WTC11 (cell line): ENCODE results near the gene KLHL35.

Experiments
- CTCF ChIP-seq: fragments of 200-600 bp; IDR thresholded peaks from 2 replicates; pipeline ENCODE4 v1.8.0; 2022; ENCODE audit warnings: antibody characterized with exemption
- ETV6 ChIP-seq: sonication (generic); formaldehyde crosslinking; IDR thresholded peaks from 2 replicates; pipeline ENCODE4 v1.8.1; 2022; ENCODE audit warnings: mild to moderate bottlenecking, missing genetic modification reagents
- FOXK1 ChIP-seq: sonication (generic); formaldehyde crosslinking; IDR thresholded peaks from 2 replicates; pipeline ENCODE4 v1.8.0; 2022; ENCODE audit warnings: mild to moderate bottlenecking, moderate library complexity, missing genetic modification reagents
- GABPB1 ChIP-seq: sonication (generic); formaldehyde crosslinking; IDR thresholded peaks from 2 replicates; pipeline ENCODE4 v1.8.1; 2023; ENCODE audit warnings: mild to moderate bottlenecking, missing genetic modification reagents
- IRF2 ChIP-seq: sonication (generic); formaldehyde crosslinking; IDR thresholded peaks from 2 replicates; pipeline ENCODE4 v1.8.0; 2022; ENCODE audit warnings: low read depth, missing genetic modification reagents, borderline replicate concordance
- MAX ChIP-seq: sonication (generic); formaldehyde crosslinking; IDR thresholded peaks from 2 replicates; pipeline ENCODE4 v1.8.0; 2022; ENCODE audit warnings: mild to moderate bottlenecking, missing genetic modification reagents
- NFYB ChIP-seq: sonication (generic); formaldehyde crosslinking; conservative IDR thresholded peaks from 2 replicates; pipeline ENCODE4 v1.8.0; 2022; ENCODE audit warnings: low read depth, missing genetic modification reagents
- TEAD4 ChIP-seq: sonication (generic); formaldehyde crosslinking; IDR thresholded peaks from 2 replicates; pipeline ENCODE4 v1.8.0; 2022; ENCODE audit warnings: mild to moderate bottlenecking, missing genetic modification reagents
- TF ChIP-seq, protein P1 (sequence below): sonication (generic); formaldehyde crosslinking; IDR thresholded peaks from 2 replicates; pipeline ENCODE4 v1.8.1; 2022; ENCODE audit warnings: missing genetic modification reagents, borderline replicate concordance
- TF ChIP-seq, protein P2 (sequence below): sonication (generic); formaldehyde crosslinking; IDR thresholded peaks from 2 replicates; pipeline ENCODE4 v1.8.0; 2022; ENCODE audit warnings: mild to moderate bottlenecking, missing genetic modification reagents
- TF ChIP-seq, protein P3 (sequence below): sonication (generic); formaldehyde crosslinking; IDR thresholded peaks from 2 replicates; pipeline ENCODE4 v1.8.1; 2023; ENCODE audit warnings: mild to moderate bottlenecking, missing genetic modification reagents
- TF ChIP-seq, protein P4 (sequence below): sonication (generic); formaldehyde crosslinking; IDR thresholded peaks from 2 replicates; pipeline ENCODE4 v1.8.0; 2023; ENCODE audit warnings: missing genetic modification reagents, mild to moderate bottlenecking, borderline replicate concordance

- no peak for TF ChIP-seq TEAD4
- TF ChIP-seq, protein P1, sequence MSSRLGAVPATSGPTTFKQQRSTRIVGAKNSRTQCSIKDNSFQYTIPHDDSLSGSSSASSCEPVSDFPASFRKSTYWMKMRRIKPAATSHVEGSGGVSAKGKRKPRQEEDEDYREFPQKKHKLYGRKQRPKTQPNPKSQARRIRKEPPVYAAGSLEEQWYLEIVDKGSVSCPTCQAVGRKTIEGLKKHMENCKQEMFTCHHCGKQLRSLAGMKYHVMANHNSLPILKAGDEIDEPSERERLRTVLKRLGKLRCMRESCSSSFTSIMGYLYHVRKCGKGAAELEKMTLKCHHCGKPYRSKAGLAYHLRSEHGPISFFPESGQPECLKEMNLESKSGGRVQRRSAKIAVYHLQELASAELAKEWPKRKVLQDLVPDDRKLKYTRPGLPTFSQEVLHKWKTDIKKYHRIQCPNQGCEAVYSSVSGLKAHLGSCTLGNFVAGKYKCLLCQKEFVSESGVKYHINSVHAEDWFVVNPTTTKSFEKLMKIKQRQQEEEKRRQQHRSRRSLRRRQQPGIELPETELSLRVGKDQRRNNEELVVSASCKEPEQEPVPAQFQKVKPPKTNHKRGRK (CRISPR knock-in tag), result no peak
- no peak for TF ChIP-seq CTCF
- TF ChIP-seq, protein P2, sequence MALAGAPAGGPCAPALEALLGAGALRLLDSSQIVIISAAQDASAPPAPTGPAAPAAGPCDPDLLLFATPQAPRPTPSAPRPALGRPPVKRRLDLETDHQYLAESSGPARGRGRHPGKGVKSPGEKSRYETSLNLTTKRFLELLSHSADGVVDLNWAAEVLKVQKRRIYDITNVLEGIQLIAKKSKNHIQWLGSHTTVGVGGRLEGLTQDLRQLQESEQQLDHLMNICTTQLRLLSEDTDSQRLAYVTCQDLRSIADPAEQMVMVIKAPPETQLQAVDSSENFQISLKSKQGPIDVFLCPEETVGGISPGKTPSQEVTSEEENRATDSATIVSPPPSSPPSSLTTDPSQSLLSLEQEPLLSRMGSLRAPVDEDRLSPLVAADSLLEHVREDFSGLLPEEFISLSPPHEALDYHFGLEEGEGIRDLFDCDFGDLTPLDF, result no peak
- TF ChIP-seq IRF2, result no peak
- peak; percentile 54 for TF ChIP-seq NFYB (CRISPR knock-in tag)
- TF ChIP-seq, protein P3, sequence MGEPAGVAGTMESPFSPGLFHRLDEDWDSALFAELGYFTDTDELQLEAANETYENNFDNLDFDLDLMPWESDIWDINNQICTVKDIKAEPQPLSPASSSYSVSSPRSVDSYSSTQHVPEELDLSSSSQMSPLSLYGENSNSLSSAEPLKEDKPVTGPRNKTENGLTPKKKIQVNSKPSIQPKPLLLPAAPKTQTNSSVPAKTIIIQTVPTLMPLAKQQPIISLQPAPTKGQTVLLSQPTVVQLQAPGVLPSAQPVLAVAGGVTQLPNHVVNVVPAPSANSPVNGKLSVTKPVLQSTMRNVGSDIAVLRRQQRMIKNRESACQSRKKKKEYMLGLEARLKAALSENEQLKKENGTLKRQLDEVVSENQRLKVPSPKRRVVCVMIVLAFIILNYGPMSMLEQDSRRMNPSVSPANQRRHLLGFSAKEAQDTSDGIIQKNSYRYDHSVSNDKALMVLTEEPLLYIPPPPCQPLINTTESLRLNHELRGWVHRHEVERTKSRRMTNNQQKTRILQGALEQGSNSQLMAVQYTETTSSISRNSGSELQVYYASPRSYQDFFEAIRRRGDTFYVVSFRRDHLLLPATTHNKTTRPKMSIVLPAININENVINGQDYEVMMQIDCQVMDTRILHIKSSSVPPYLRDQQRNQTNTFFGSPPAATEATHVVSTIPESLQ (CRISPR knock-in tag), result no peak
- TF ChIP-seq, protein P4, sequence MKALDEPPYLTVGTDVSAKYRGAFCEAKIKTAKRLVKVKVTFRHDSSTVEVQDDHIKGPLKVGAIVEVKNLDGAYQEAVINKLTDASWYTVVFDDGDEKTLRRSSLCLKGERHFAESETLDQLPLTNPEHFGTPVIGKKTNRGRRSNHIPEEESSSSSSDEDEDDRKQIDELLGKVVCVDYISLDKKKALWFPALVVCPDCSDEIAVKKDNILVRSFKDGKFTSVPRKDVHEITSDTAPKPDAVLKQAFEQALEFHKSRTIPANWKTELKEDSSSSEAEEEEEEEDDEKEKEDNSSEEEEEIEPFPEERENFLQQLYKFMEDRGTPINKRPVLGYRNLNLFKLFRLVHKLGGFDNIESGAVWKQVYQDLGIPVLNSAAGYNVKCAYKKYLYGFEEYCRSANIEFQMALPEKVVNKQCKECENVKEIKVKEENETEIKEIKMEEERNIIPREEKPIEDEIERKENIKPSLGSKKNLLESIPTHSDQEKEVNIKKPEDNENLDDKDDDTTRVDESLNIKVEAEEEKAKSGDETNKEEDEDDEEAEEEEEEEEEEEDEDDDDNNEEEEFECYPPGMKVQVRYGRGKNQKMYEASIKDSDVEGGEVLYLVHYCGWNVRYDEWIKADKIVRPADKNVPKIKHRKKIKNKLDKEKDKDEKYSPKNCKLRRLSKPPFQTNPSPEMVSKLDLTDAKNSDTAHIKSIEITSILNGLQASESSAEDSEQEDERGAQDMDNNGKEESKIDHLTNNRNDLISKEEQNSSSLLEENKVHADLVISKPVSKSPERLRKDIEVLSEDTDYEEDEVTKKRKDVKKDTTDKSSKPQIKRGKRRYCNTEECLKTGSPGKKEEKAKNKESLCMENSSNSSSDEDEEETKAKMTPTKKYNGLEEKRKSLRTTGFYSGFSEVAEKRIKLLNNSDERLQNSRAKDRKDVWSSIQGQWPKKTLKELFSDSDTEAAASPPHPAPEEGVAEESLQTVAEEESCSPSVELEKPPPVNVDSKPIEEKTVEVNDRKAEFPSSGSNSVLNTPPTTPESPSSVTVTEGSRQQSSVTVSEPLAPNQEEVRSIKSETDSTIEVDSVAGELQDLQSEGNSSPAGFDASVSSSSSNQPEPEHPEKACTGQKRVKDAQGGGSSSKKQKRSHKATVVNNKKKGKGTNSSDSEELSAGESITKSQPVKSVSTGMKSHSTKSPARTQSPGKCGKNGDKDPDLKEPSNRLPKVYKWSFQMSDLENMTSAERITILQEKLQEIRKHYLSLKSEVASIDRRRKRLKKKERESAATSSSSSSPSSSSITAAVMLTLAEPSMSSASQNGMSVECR, result no peak
- no peak for TF ChIP-seq GABPB1 (CRISPR knock-in tag)
- no peak for TF ChIP-seq ETV6 (CRISPR knock-in tag)
- TF ChIP-seq FOXK1, result no peak
- no peak for TF ChIP-seq MAX (CRISPR knock-in tag)
These were observed 4.7 kb downstream of the KLHL35 start for GRCh38 chr11:75428281-75428724.
